Measurements from ENCODE around the gene AHCY. TPM values are rescaled to one million over a fixed set of nuclear protein-coding genes. Genes with fewer than 3 reads are reported as not detected.
"Not testable (repeated sequence)": the region's sequence is repeated elsewhere in the genome, so short reads cannot be mapped to it uniquely, and the experiment has no call there.

The AHCY gene
- total RNA-seq, 1 experiment from 2014 or later, result 273 TPM

DNA sequence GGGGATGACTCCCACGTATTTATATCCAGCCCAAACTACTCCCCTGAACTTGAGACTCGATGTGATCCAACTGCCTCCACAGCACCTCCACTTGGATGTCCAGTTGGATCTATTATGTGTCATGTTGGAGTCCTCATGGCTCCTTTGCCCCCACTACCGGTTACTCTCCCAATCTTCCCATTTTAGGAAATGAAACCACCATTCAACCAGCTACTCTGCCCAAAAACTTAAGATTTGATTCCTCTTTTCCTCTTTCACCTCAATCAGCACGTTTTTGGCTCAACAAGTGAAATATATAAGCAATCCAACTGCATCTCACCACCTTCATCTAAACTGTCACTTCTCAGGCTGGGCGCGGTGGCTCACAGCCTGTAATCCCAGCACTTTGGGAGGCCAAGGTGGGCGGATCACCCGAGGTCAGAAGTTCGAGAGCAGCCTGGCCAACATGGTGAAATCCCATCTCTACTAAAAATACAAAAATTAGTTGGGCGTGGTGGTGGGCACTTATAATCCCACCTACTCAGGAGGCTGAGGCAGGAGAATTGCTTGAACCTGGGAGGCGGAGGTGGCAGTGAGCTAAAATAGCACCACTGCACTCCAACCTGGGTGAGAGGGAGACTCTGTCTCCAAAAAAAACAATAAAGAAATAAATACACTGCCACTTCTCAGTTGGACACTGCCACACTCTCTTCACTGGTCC lies 3.4 kb downstream of the AHCY start:
- no peak overlapping the region for H3K4me3 ChIP-seq
- intact Hi-C loops (cut with micrococcal nuclease; ENCODE audit: unreplicated experiment), result loop anchor here (10.0 kb wide), 1 partner anchor 465 kb away; no protein-coding TSS in a partner anchor
- H3K9me2 ChIP-seq (ENCODE audit: insufficient read depth), result no peaks in the 10 kb centered on the region
- H3F3A ChIP-seq (ENCODE audit: insufficient read depth, low read depth), result peaks cover 16% of the 10 kb centered on the region
- H4K20me1 ChIP-seq (ENCODE audit: insufficient read depth), result peaks cover 53% of the 10 kb centered on the region
- H2AFZ ChIP-seq, result no peak overlapping the region
- H3K27me3 ChIP-seq (ENCODE audit: insufficient read depth, low read depth), result no peaks in the 10 kb centered on the region
- peaks cover 20% of the 10 kb centered on the region for H3K4me1 ChIP-seq (replicated peaks; ENCODE audit: insufficient read depth)
- H3K27ac ChIP-seq, result no peak overlapping the region
- no peak for TF ChIP-seq CTCF (conservative IDR thresholded peaks at IDR 0.05)
- TF ChIP-seq EZH2 (IDR thresholded peaks at IDR 0.05; ENCODE audit: low read depth), result no peak
- H3K36me3 ChIP-seq (ENCODE audit: low read depth), result no peaks in the 10 kb centered on the region
- CTCF ChIA-PET, result no interaction called here
- no peak for DNase-seq
- BruUV-seq (replicated peaks), result no TSS peak
- no peak overlapping the region for H3K4me2 ChIP-seq
- H3K9me3 ChIP-seq (ENCODE audit: insufficient read depth, low read depth), result no peaks in the 10 kb centered on the region
- peaks cover 66% of the 10 kb centered on the region for H3K79me2 ChIP-seq (ENCODE audit: low read depth)
- POLR2A ChIA-PET (ENCODE audit: unreplicated experiment), result no interaction called here

GRCh38 chr20:34298294-34298784 lies 4.8 kb downstream of the AHCY start:
- H3K4me3 ChIP-seq; H3K9me2 ChIP-seq (ENCODE audit: insufficient read depth); H2AFZ ChIP-seq; H3K27ac ChIP-seq; H3K36me3 ChIP-seq (ENCODE audit: low read depth); BruUV-seq (replicated peaks); H3K9me3 ChIP-seq (ENCODE audit: insufficient read depth, low read depth); H3K4me2 ChIP-seq; intact Hi-C loops (cut with micrococcal nuclease; ENCODE audit: unreplicated experiment); POLR2A ChIA-PET (ENCODE audit: unreplicated experiment); CTCF ChIA-PET; H3K27me3 ChIP-seq (ENCODE audit: insufficient read depth, low read depth); DNase-seq; H3F3A ChIP-seq (ENCODE audit: insufficient read depth, low read depth): not testable (repeated sequence)
- H3K79me2 ChIP-seq (ENCODE audit: low read depth), result peaks cover 68% of the 10 kb centered on the region
- TF ChIP-seq CTCF (conservative IDR thresholded peaks at IDR 0.05), result peak; percentile 57
- peaks cover 20% of the 10 kb centered on the region for H3K4me1 ChIP-seq (replicated peaks; ENCODE audit: insufficient read depth)
- H4K20me1 ChIP-seq (ENCODE audit: insufficient read depth), result peaks cover 64% of the 10 kb centered on the region

GRCh38 chr20:34296468-34296867 lies 6.7 kb downstream of the AHCY start:
- ChIA-PET POLR2A (ENCODE audit: unreplicated experiment) (no interaction called here), CTCF (no interaction called here)
- no peaks in the 10 kb centered on the region for H3F3A ChIP-seq (ENCODE audit: insufficient read depth, low read depth)
- BruUV-seq (replicated peaks), result no TSS peak
- DNase-seq, result no peak
- H3K4me2 ChIP-seq, result no peak overlapping the region
- H3K9me2 ChIP-seq (ENCODE audit: insufficient read depth), result no peaks in the 10 kb centered on the region
- peaks cover 55% of the 10 kb centered on the region for H3K79me2 ChIP-seq (ENCODE audit: low read depth)
- no peak overlapping the region for H3K27ac ChIP-seq
- H3K4me3 ChIP-seq, result no peak overlapping the region
- intact Hi-C loops (cut with micrococcal nuclease; ENCODE audit: unreplicated experiment), result no loop called here
- no peak overlapping the region for H2AFZ ChIP-seq
- H3K27me3 ChIP-seq (ENCODE audit: insufficient read depth, low read depth), result no peaks in the 10 kb centered on the region
- H3K9me3 ChIP-seq (ENCODE audit: insufficient read depth, low read depth), result no peaks in the 10 kb centered on the region
- TF ChIP-seq EZH2 (IDR thresholded peaks at IDR 0.05; ENCODE audit: low read depth), result no peak
- no peak for TF ChIP-seq CTCF (conservative IDR thresholded peaks at IDR 0.05)
- peaks cover 13% of the 10 kb centered on the region for H3K4me1 ChIP-seq (replicated peaks; ENCODE audit: insufficient read depth)
- peaks cover 23% of the 10 kb centered on the region for H3K36me3 ChIP-seq (ENCODE audit: low read depth)
- H4K20me1 ChIP-seq (ENCODE audit: insufficient read depth), result peaks cover 74% of the 10 kb centered on the region
